Activated T-helper 17 cell treated with anti-CD3 and anti-CD28 coated beads, Interleukin-2, amount 50 U/mL, for 72 hours (primary cell): ENCODE results near the gene STAT3. TPM values are rescaled to one million over a fixed set of nuclear protein-coding genes. Genes with fewer than 3 reads are reported as not detected.
A peak's percentile ranks its signal among the peaks of the same experiment; 100 is the strongest.
"Not testable (repeated sequence)": the region's sequence is repeated elsewhere in the genome, so short reads cannot be mapped to it uniquely, and the experiment has no call there.

Experiments
- ATAC-seq: fragments of 150-1000 bp; cut with Tn5 transposase; replicated peaks from 2 replicates; pipeline ENCODE4 v1.10.0; 2021; ENCODE audit warnings: mild to moderate bottlenecking, moderate library complexity
- H3K27ac Mint-ChIP-seq: one replicate; pipeline ENCODE4 v1.8.0; 2022; ENCODE audit warnings: mixed read lengths
- H3K27me3 Mint-ChIP-seq: one replicate; pipeline ENCODE4 v1.8.0; 2022; ENCODE audit warnings: mixed read lengths
- H3K36me3 Mint-ChIP-seq: one replicate; pipeline ENCODE4 v1.8.0; 2022; ENCODE audit warnings: low read depth, mild to moderate bottlenecking, mixed read lengths
- H3K4me1 Mint-ChIP-seq: one replicate; pipeline ENCODE4 v1.8.0; 2022; ENCODE audit warnings: mixed read lengths
- H3K4me3 Mint-ChIP-seq: one replicate; pipeline ENCODE4 v1.8.0; 2022; ENCODE audit warnings: mild to moderate bottlenecking, mixed read lengths
- H3K9me3 Mint-ChIP-seq: one replicate; pipeline ENCODE4 v1.8.0; 2022; ENCODE audit warnings: mixed read lengths
- total RNA-seq, 2 donors: library from RNA; stranded (reverse); gene quantifications; one replicate each; pipeline ENCODE4 v1.2.3, GENCODE V29; 2022

Gene STAT3
- total RNA-seq, 2 donors from 2014 or later, result 179 to 429 TPM

DNA sequence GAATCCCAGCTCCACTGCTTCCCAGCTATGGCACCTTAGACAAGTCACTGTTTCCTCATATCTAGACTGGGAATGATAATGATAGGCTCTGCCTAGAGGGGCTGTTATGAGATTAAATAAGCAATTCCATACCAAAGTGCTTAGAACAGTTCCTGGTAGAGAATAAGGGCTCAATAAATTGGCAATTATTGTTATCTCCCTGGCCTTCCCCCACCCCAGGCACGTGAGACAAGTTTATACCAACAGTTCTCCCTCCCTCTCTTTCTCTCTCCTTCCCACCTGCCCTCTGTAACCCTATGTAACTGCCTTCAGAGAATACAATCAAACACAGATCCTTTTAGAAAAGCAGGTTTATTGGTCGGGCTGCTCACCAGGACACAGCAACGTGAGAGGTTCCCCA, 13.9 kb upstream of the STAT3 start:
- Mint-ChIP-seq H3K27me3 (no peaks in the 10 kb centered on the region), H3K27ac (peak overlapping the region; percentile 31)
- no peak for ATAC-seq

DNA sequence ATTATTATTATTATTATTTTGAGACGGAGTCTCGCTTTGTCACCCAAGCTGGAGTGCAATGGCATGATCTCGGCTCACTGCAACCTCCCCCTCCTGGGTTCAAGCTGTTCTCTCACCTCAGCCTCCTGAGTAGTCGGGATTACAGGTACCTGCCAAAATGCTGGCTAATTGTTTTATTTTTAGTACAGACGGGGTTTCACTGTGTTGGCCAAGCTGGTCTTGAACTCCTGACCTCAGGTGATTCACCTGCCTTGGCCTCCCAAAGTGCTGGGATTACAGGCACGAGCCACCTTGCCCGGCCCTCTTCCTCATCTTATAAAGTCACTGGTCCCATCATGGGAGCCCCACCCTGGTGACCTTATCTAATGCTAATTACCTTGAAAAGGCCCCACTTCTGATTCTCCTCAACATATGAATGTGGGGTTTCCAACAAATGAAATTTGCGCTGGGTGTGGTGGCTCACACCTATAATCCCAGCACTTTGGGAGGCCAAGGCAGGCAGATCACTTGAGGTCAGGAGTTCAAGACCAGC, 12.7 kb upstream of the STAT3 start:
- H3K4me3 Mint-ChIP-seq, H3K27me3 Mint-ChIP-seq, ATAC-seq, H3K9me3 Mint-ChIP-seq, H3K36me3 Mint-ChIP-seq: not testable (repeated sequence)
- Mint-ChIP-seq H3K27ac (peak overlapping the region; percentile 32), H3K4me1 (peaks cover 15% of the 10 kb centered on the region)

More for the DNA sequence above, 13.9 kb upstream of the STAT3 start:
- Mint-ChIP-seq H3K4me1 (peaks cover 15% of the 10 kb centered on the region), H3K9me3 (no peaks in the 10 kb centered on the region), H3K4me3 (no peak overlapping the region), H3K36me3 (no peaks in the 10 kb centered on the region)

DNA sequence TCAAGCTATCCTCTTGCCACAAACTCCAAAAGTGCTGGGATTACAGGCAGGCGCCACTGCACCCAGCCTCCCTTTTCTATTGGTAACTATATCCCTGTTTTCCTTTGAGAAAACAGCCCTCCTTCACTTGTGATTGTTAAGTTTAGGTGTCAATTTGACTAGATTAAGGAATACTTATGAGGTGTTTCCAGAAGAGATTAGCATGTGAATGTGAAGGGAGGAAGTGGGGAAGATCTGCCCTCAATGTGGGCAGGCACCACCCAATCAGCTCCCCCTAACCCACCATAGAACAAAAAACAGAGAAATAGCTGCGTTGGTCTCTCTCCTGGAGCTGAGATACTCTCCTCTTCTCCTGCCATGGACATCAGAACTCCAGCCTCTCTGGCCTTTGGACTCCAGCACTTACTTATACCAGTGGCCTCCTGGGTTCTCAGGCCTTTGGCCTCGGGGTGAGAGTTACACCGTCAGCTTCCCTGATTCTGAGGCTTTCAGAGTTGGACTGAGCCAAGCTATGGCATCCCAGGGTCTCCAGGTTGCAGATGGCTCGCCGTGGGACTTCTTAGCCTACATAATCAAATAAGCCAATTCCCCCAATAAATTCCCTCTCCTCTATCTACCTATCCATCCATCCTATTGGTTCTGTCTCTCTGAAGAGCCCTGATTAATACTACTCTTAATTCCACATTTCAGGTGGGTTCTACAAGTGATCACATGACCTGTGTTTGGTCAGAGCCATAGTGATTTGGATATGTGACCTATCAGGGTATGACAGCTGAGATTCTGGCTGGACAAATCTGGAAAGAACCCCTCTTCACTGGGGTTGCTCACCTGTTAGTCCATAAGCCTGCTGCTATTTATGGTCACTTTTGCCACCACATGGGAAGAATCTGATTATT, 12.0 kb upstream of the STAT3 start:
- peak; percentile 31 for ATAC-seq
- peaks cover 15% of the 10 kb centered on the region for H3K4me1 Mint-ChIP-seq
- H3K27ac Mint-ChIP-seq, result peak overlapping the region; percentile 44
- H3K36me3 Mint-ChIP-seq, result no peaks in the 10 kb centered on the region
- no peaks in the 10 kb centered on the region for H3K9me3 Mint-ChIP-seq
- H3K27me3 Mint-ChIP-seq, result no peaks in the 10 kb centered on the region
- peak overlapping the region; percentile 14 for H3K4me3 Mint-ChIP-seq

DNA sequence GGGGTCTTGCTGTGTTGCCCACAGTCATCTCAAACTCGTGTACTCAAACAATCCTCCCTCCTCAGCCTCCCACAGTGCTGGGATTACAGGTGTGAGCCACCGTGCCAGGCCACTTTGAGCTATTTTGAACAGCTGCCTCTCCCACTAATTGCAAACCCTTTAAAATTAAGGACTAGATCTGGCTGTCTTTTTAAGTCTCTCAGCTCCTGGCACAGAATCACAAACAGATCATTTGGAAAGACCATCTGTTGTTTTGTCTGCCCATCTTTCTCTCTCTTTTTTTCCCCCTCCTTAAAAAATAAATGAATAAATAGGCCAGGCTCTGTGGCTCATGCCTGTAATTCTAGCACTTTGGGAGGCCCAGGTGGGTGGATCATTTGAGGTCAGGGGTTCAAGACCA, 10.9 kb upstream of the STAT3 start:
- no peaks in the 10 kb centered on the region for H3K36me3 Mint-ChIP-seq
- H3K4me1 Mint-ChIP-seq, result peaks cover 19% of the 10 kb centered on the region
- no peak overlapping the region for H3K27ac Mint-ChIP-seq
- H3K4me3 Mint-ChIP-seq, result no peak overlapping the region
- no peaks in the 10 kb centered on the region for H3K9me3 Mint-ChIP-seq
- ATAC-seq, result no peak
- H3K27me3 Mint-ChIP-seq, result no peaks in the 10 kb centered on the region

DNA sequence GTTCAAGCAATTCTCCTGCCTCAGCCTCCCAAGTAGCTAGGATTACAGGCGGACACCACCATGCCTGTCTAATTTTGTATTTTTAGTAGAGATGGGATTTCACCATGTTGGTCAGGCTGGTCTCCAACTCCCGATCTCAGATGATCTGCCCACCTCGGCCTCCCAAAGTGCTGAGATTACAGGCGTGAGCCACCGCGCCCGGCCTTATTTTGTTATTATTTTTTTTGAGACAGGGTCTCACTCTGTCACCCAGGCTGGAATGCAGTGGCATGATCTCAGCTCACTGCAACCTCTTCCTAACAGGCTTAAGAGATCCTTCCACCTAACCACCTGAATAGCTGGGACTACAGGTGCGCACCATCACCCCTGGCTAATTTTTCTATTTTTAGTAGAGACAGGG, 7.4 kb upstream of the STAT3 start:
- not testable (repeated sequence) for ATAC-seq, H3K4me3 Mint-ChIP-seq, H3K27me3 Mint-ChIP-seq, H3K36me3 Mint-ChIP-seq, H3K27ac Mint-ChIP-seq, H3K9me3 Mint-ChIP-seq
- H3K4me1 Mint-ChIP-seq, result peaks cover 25% of the 10 kb centered on the region

DNA sequence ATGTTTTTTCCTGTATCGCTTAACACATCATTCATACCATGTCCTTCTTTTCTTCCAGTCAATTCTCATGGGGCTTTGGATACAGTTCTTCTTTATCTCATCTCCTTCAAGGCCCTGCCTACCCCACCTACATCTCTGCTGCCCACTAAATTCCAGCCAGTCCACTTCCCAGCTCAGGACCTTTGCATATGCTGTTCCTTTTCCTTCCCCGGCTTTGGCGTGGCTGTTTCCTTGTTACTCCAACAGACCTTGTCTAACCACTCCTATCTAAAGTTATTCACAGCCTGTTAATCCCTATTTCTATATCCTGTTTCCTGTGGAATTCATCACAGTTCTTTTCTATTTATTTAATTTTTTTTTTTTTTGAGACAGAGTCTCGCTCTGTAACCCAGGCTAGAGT, 6.6 kb upstream of the STAT3 start:
- Mint-ChIP-seq H3K27ac (peak overlapping the region; percentile 50), H3K36me3 (no peaks in the 10 kb centered on the region), H3K4me3 (peak overlapping the region; percentile 1), H3K4me1 (peaks cover 25% of the 10 kb centered on the region), H3K27me3 (no peaks in the 10 kb centered on the region), H3K9me3 (no peaks in the 10 kb centered on the region)
- no peak for ATAC-seq

DNA sequence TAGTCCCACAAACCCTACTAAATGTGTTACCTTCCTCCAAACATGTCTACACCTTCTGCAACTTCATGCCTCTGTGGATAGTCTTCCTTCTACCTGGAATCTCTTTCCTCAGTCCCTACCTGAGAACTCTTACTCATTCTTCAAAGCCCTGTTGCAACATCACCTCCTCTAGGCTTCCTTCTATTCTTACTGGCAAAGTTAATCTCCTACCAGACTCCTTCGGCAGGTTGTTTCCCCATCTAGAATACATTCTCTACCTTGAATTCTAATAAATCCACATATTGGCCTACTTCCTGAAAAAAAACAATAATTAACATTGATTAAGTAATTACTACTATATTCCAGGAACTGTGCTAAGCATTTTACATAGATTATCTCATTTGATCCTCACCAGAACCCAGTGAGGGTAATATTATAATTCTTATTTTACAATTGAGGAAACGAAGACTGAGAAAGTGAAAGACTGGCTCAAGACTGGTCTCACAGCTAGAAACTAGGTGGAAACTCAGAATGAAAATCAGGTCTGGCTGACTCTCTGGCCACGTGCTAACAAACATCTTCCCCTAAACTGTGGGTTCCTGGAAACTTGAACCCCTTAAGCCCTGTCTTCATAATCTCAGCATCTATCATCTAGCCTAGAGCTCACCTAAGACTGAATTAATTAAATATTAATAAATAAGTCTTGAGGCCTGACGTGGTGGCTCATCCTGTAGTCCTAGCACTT, 4.6 kb upstream of the STAT3 start:
- Mint-ChIP-seq H3K4me1 (peaks cover 34% of the 10 kb centered on the region), H3K27ac (peak overlapping the region; percentile 58), H3K9me3 (no peaks in the 10 kb centered on the region), H3K27me3 (no peaks in the 10 kb centered on the region), H3K4me3 (peak overlapping the region; percentile 9), H3K36me3 (peaks cover 12% of the 10 kb centered on the region)
- no peak for ATAC-seq

DNA sequence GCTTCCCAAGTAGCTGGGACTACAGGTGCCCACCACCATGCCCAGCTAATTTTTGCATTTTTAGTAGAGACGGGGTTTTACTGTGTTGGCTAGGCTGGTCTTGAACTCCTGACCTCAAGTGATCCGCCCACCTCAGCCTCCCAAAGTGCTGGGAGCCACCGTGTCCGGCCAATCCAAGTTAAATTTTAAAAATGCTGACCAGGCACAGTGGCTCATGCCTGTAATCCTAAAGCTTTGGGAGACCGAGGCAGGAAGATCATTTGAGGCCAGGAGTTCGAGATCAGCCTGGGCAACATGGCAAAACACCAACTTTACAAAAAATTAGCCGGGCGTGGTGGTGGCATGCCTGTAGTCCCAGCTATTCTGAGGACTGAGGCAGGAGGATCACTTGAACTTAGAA, 3.2 kb upstream of the STAT3 start:
- peaks cover 41% of the 10 kb centered on the region for H3K4me1 Mint-ChIP-seq
- not testable (repeated sequence) for H3K9me3 Mint-ChIP-seq, H3K27ac Mint-ChIP-seq, H3K4me3 Mint-ChIP-seq, ATAC-seq, H3K27me3 Mint-ChIP-seq
- peaks cover 26% of the 10 kb centered on the region for H3K36me3 Mint-ChIP-seq

DNA sequence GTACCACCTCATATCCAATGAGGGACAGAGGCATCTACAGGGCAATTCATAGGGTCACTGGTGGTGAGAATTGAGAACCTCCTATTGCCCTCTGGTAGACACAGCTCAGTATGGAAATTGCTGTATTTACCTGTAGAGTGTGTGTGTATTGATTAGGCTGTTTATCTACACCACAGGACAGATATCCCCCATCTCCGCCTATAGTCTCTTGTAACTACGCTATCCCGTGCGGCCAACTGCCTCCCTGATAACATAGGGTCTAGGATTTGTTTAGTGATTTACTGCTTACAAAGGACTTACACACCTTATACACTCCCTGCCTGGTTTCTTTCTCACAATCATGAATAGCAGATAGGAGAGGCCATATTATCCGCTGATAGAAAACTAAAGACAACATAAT, 1.7 kb upstream of the STAT3 start:
- Mint-ChIP-seq H3K4me3 (peak overlapping the region; percentile 93), H3K27me3 (no peaks in the 10 kb centered on the region), H3K27ac (peak overlapping the region; percentile 100), H3K36me3 (peaks cover 42% of the 10 kb centered on the region), H3K9me3 (no peaks in the 10 kb centered on the region), H3K4me1 (peaks cover 44% of the 10 kb centered on the region)
- no peak for ATAC-seq

DNA sequence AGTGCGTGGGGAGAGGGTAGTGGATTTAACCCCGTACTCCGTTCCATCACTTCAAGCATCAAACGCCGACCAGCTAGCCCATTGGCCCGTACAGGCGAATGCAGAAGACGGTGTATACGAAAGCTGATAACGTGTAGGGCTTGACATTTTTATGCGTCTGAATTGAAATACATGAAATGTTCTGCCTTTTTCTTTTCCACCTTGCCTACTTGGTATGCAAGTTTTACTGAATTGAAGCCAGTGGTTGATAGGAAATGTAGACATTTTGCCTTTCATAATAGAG, 834 bp upstream of the STAT3 start:
- ATAC-seq, result peak; percentile 78
- H3K27ac Mint-ChIP-seq, result peak overlapping the region; percentile 100
- no peaks in the 10 kb centered on the region for H3K27me3 Mint-ChIP-seq
- peak overlapping the region; percentile 93 for H3K4me3 Mint-ChIP-seq
- H3K4me1 Mint-ChIP-seq, result peaks cover 40% of the 10 kb centered on the region
- no peaks in the 10 kb centered on the region for H3K9me3 Mint-ChIP-seq
- H3K36me3 Mint-ChIP-seq, result peaks cover 50% of the 10 kb centered on the region

DNA sequence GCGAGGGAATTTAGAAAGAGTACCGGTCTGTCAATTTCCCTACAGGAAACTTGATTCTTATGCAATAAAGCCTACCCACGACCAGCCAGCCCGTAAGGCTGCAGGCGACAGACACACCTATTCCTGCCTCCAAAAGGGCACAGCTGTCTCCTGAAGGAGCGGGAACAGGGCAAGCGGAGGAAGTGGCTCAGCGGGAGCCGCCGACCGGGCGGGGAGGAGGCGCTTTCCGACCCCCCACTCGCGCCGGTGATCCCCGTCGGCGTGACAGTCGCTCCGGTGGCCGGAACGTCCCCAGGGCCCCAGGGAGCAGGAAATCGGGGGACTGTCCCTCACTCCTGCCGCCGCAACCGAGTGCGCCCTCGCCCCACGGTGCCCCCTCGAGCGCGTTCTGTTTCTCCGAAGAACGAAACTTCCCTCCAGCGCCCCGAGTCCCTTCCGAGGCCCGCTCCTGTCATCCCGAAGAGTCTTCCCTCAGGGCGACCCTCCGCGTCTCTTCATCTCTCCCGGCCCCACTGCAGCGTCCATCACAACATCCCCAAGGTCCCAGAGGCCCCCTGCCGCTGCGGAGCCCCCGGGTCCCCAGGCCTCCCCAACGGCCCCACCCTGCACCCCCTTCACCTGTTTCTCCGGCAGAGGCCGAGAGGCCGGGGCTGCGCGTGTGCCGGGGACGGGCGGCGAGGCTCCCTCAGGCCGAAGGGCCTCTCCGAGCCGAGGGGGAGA, 421 bp downstream of the STAT3 start:
- Mint-ChIP-seq H3K36me3 (peaks cover 62% of the 10 kb centered on the region), H3K4me1 (peaks cover 44% of the 10 kb centered on the region), H3K4me3 (peak overlapping the region; percentile 93), H3K27me3 (no peaks in the 10 kb centered on the region), H3K9me3 (no peaks in the 10 kb centered on the region), H3K27ac (peak overlapping the region; percentile 100)
- no peak for ATAC-seq

DNA sequence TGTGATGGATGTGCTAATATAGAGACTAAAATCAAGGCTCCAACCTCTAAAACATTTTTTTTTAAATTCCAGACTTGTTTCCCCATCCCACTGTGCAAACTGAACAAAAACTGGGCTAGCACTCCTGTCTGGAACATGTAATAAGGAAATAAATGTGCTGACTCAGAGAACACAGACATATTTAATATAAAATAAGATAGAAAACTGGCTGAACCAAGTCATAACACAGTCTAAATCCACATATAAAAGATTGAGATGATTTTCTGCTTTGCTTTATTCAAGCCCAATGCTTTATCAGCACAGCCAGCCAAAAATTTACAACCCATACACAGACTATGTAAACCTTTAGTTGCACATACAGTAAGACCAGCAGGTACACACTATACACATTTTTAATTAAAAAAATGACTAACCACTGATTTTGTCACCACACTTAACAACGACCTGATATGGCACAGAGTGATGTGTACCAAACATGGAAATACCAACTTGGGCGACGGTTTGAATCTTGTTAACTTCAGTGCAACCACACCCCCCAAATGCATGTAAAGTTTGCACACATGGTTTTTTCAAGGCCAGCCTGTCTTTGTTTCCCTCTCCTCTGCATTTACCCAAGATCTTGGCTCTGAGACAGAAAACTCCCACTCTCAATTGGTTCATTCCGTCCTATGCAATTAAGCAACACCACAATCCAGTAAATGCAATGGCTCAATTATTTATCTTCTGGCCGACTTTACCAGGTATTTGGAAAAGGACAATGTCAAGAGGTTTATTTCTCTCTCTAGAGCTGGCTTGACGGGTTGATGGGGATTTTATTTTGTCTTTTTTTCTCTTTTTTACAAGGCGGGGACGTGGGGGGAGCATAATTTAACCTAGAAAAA, 1.2 kb downstream of the STAT3 start:
- Mint-ChIP-seq H3K27ac (peak overlapping the region; percentile 100), H3K4me1 (peaks cover 44% of the 10 kb centered on the region), H3K9me3 (no peaks in the 10 kb centered on the region), H3K36me3 (peaks cover 70% of the 10 kb centered on the region), H3K27me3 (no peaks in the 10 kb centered on the region), H3K4me3 (peak overlapping the region; percentile 93)
- ATAC-seq, result no peak

DNA sequence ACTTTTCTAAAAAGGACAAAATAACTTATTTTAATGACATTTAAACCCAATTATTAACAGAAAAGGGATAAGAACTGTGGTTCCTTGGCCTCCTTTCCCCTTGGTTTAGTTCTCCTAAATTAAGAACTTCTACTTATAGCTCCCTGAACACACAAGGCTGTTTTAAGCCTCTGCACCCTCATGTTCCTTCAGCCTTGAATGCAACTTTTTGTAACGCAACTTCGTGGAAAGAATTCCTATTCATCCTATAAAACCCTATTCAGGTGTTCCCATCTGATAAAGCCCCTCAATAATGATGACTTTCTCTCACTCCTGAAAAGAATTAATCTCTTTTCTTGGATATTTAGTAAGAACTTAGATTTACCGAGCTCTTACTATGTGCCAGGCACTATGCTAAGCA, 6.3 kb downstream of the STAT3 start:
- ATAC-seq, result no peak
- Mint-ChIP-seq H3K4me3 (peak overlapping the region; percentile 93), H3K36me3 (peaks cover 99% of the 10 kb centered on the region), H3K9me3 (no peaks in the 10 kb centered on the region), H3K27me3 (no peaks in the 10 kb centered on the region), H3K4me1 (peaks cover 45% of the 10 kb centered on the region), H3K27ac (peak overlapping the region; percentile 62)

DNA sequence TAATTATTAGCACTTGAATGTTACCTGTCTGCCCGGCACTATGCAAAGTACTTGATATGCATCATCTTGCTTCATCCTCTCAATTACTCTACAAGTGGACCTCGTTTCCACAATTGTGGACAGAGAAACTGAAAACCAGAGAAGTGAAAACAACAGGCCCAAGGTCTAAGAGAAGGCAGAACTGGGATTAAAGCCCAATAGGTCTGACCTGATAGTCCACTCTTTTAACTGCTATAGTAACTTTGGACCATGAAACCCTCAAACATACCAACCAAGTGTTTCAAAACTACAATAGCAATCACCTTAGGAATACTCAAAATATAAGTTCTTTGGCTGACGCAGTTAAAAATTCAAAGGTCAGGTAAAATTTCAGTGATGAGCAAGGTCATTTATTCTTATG, 7.3 kb downstream of the STAT3 start:
- Mint-ChIP-seq H3K9me3 (no peaks in the 10 kb centered on the region), H3K27ac (no peak overlapping the region), H3K27me3 (no peaks in the 10 kb centered on the region), H3K36me3 (peaks cover 92% of the 10 kb centered on the region), H3K4me3 (peak overlapping the region; percentile 84), H3K4me1 (peaks cover 39% of the 10 kb centered on the region)
- ATAC-seq, result no peak
